HS-5 (cell line): ENCODE data around the gene C5orf22.

Experiments
- DNase-seq: peaks from one replicate; pipeline ENCODE4 v3.0.0-alpha.2; 2012; ENCODE audit warnings: low read depth

C5orf22 gene

DNA sequence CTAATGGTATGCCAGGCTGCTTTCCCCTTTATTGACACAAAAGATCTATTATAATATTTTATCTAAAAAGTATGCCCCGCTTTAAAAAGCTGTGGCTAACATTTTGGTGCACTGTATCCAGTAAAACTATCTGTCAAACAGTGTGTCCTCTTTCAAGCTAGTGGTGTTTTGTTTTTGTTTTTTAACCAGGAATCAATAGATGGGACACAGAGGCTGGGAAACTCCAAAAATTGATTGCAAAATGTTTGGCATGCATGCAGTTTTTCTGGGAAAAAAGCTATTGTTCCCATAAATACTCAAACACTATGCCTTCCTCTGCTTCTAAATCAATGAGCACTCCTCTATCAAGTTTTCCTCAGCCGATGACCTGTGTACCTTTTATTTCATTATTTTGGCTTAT is 72.5 kb downstream of the C5orf22 start:
- DNase-seq: no peak
